ENCODE measurements around the gene CTDP1. TPM values are rescaled to one million over a fixed set of nuclear protein-coding genes. Genes with fewer than 3 reads are reported as not detected.

The CTDP1 gene
- total RNA-seq, 1 experiment from 2014 or later, result 33.7 TPM

DNA sequence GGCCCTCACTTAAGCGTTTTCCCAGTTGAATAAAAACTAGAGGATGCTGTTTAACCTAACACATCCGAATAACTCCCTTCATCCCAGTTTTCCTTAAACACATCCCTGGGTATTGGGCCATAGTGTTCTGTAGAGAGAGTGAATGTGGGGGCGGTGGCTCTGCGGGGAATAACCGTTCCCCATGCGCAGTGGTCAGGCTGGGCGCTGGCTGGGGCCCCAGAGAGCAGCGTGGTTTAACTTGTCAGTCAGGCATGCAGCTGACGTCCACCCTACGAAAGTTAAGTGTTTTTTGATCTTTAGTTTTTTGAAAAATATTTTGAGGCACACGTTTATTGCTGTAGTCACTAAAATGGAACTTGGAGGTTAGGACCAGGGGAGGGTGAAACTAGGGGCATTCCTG, 33.7 kb downstream of the CTDP1 start:
- H2BK15ac ChIP-seq (ENCODE audit: low read depth, low read length), result no peak overlapping the region
- H3K27me3 Mint-ChIP-seq (ENCODE audit: low read depth), result peaks cover 2% of the 10 kb centered on the region; the same call in 1 of the 2 replicates
- H3K18ac ChIP-seq (ENCODE audit: insufficient read length, low read depth, low read length), result no peak overlapping the region
- TF ChIP-seq CTCF (conservative IDR thresholded peaks at IDR 0.05), result no peak
- no peaks in the 10 kb centered on the region for H3K79me2 ChIP-seq (ENCODE audit: insufficient read depth, low read length)
- H3K9me3 Mint-ChIP-seq, result no peaks in the 10 kb centered on the region
- no peaks in the 10 kb centered on the region for H3K9me3 ChIP-seq (ENCODE audit: control insufficient read depth, low read depth, low read length)
- no peaks in the 10 kb centered on the region for H3K4me1 ChIP-seq (ENCODE audit: insufficient read depth, low read length)
- no peak overlapping the region for H3K4me2 ChIP-seq (ENCODE audit: insufficient read depth, insufficient read length, low read length)
- H4K5ac ChIP-seq (ENCODE audit: insufficient read length, low read depth, low read length), result no peak overlapping the region
- H4K20me1 ChIP-seq (ENCODE audit: control insufficient read depth, insufficient read depth, insufficient read length), result no peaks in the 10 kb centered on the region
- no CpG with 5 or more reads among the region's 11 CpGs for WGBS (ENCODE audit: extremely low coverage, insufficient read length, low lambda C conversion rate)
- H3K27ac ChIP-seq (ENCODE audit: insufficient read length, low read depth, low read length), result no peak overlapping the region
- no peak overlapping the region for H4K91ac ChIP-seq (ENCODE audit: insufficient read length, low read depth, low read length)
- no peaks in the 10 kb centered on the region for H3K79me1 ChIP-seq (ENCODE audit: insufficient read depth, low read depth, low read length, poor library complexity, severe bottlenecking)
- no peaks in the 10 kb centered on the region for H3K27me3 ChIP-seq (ENCODE audit: insufficient read depth, low read length)
- H3K4me1 Mint-ChIP-seq, result no peaks in the 10 kb centered on the region
- H3K36me3 Mint-ChIP-seq (ENCODE audit: insufficient read depth in 1 of 3, low read depth in 3 of 3), result peaks cover 21 to 62% (median 36%) of the 10 kb centered on the region in 3 experiments
- no peak overlapping the region for H4K8ac ChIP-seq (replicated peaks; ENCODE audit: insufficient read length, low read depth, low read length)
- no peak overlapping the region for H3K56ac ChIP-seq (ENCODE audit: insufficient read length, low read depth, low read length)
- H3K9ac ChIP-seq (ENCODE audit: extremely low read depth, insufficient read length, low read length), result no peak overlapping the region
- no peak overlapping the region for H3K27ac Mint-ChIP-seq
- no peak overlapping the region for H3T11ph ChIP-seq (ENCODE audit: low read length)
- H2BK120ac ChIP-seq (ENCODE audit: low read depth, low read length, poor library complexity, severe bottlenecking), result no peak overlapping the region
- no peak overlapping the region for H3K4ac ChIP-seq (ENCODE audit: low read depth, low read length)
- no peak overlapping the region for H2BK12ac ChIP-seq (ENCODE audit: insufficient read length, low read depth, low read length)
- H3K23ac ChIP-seq (ENCODE audit: insufficient read length, low read depth, low read length), result no peak overlapping the region
- no peak overlapping the region for H2AK5ac ChIP-seq (ENCODE audit: insufficient read length, low read length)
- no peak for DNase-seq
- H2BK5ac ChIP-seq (ENCODE audit: insufficient read length, low read length), result no peak overlapping the region
- no peak overlapping the region for H3K14ac ChIP-seq (ENCODE audit: insufficient read depth, low read length)
- no peak overlapping the region for H2AFZ ChIP-seq (ENCODE audit: low read length)
- H2BK20ac ChIP-seq (ENCODE audit: low read depth, low read length, poor library complexity, severe bottlenecking), result no peak overlapping the region
- H3K4me3 Mint-ChIP-seq, result no peak overlapping the region
- no peaks in the 10 kb centered on the region for H3K23me2 ChIP-seq (ENCODE audit: insufficient read length, low read depth, low read length, poor library complexity, severe bottlenecking)

All from H9 (cell line).